ENCODE measurements around the gene SLC4A2.

SLC4A2 gene

DNA sequence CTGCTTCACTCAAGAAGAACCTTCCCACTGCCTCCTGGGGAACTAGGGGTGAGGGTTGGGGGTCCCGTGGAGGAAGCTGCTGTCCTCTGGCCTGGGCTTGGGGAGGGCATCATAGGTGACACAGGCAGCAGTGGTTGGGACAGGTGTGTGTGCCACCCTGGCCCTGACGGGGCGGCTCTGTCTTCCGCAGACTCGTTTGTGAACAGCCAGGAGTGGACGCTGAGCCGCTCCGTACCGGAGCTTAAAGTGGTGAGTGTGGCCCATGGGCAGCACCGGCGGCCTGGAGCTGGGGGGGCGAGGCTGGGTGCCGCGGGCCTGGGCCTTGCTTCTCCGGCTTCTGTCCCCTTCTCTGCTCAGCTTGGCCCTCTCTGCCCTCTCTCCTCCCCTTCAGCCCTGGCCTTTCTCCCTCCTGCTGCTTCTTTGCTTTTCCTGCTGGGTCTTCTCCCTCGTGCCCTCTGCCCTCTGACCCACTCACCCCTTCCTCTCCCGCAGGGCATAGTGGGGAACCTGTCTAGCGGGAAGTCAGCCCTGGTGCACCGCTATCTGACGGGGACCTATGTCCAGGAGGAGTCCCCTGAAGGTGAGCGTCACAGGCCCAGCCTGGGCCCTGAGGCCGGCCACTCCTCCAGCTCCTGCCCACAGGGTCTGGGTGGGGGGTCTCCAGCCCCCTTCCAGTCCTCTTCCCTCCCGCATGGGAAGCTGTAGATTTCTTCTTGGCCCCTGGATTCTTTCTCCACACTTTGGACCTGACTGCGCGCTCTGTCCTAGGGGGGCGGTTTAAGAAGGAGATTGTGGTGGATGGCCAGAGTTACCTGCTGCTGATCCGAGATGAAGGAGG, 57.4 kb downstream of the SLC4A2 start:
- no peak for DNase-seq (ENCODE audit: low read depth in 2 of 2)

DNA sequence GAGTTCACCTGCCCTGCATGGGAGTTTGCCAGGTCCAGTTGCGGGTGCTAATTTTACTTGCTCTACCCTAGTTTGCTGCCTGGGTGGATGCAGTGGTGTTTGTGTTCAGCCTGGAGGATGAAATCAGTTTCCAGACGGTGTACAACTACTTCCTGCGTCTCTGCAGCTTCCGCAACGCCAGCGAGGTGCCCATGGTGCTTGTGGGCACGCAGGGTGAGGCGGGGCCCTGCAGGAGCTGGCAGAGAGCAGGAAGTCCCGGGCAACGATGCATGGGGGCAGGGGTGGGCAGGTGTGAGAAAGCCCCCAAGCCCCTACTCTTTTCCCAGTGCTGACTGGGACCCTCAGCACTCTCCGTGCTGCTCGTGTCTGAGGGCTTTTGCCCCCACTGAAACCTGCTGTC, 58.2 kb downstream of the SLC4A2 start:
- DNase-seq (ENCODE audit: low read depth in 2 of 2), result no peak

DNA sequence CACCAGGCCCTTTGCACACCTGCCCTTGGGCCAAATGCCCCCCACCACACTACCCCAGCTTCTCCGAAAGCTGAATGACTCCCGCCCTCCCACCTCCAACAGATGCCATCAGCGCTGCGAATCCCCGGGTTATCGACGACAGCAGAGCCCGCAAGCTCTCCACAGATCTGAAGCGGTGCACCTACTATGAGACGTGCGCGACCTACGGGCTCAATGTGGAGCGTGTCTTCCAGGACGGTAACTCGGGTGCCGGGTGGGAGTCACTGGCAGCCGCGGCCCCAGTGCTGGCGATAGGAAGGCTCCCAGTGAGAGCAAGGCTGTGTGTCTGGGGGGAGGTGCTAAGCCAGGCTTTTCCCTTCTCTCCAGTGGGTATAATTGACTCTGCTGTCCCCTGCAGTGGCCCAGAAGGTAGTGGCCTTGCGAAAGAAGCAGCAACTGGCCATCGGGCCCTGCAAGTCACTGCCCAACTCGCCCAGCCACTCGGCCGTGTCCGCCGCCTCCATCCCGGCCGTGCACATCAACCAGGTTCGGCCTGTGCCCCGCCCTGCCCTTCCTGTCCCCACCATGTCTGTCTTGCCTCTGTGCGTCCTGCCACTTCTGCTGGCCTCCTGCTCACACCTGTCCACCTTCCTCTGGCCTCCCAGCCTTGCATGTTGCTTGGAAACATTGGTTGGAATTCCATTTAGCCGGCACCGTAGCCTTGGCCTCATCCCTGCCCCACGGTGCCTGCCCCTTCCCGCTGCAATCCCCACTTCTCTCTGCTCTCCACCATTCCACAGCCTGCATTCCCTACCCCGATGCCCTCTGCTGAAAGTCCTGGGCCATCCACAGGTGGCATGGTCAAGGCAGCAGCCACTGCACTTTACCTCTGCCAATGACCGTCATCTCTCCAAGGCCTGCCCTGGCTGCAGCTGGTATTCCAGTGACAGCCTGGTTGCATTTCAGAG, 59.0 kb downstream of the SLC4A2 start:
- DNase-seq (ENCODE audit: low read depth in 2 of 2), result no peak

DNA sequence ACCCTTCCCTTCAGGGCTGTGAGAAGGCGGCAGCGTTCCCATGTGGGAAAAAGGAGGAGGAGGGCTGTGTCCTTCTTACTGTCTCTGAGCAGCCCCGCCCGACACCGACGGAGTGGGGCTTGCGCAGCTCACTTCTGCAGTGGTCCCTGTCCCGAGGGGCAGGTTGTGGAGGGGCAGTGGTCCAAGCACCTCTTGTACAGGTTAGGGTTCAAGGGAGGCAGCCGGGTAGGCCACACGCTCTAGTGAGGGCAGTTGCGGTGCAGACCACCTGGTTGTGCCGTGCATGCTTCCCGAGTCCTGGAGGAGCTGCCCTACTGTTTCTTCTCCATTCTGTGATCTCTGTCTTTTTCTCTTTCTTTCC, 59.6 kb downstream of the SLC4A2 start:
- no peak for DNase-seq (ENCODE audit: low read depth in 2 of 2)

DNA sequence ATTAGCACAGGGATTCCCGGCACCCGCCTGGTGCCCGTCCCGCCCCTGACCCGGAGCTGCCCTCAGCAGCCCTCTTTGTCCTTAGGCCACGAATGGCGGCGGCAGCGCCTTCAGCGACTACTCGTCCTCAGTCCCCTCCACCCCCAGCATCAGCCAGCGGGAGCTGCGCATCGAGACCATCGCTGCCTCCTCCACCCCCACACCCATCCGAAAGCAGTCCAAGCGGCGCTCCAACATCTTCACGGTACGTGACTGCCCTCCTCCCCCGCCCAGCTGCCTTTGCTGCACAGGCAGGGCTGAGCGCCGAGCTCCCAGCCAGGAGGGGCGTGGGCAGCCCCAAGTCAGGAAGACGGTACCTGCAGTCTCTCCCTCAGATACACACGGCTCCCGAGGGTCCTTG, 60.5 kb downstream of the SLC4A2 start:
- no peak for DNase-seq (ENCODE audit: low read depth in 2 of 2)

DNA sequence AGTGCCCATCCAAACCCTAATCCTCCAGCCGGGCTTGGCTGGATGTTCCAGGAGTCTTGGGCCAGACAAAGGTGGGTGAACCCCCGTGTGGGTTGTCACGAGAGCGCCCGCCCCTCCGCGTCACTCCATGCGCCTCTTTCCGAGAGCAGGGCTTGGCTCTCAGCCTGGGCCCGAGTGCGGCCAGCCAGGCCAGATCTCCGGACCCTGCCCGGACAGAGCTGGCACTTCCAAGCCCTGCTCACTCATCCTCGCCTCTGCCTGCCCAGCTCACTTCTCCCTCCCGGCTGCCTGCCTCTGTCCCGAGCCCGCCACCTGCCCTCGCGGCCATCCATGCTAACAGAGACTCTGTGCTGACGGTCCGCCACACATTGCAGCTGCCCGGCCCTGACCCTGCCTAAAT, 61.5 kb downstream of the SLC4A2 start:
- no peak for DNase-seq (ENCODE audit: low read depth in 2 of 2)

DNA sequence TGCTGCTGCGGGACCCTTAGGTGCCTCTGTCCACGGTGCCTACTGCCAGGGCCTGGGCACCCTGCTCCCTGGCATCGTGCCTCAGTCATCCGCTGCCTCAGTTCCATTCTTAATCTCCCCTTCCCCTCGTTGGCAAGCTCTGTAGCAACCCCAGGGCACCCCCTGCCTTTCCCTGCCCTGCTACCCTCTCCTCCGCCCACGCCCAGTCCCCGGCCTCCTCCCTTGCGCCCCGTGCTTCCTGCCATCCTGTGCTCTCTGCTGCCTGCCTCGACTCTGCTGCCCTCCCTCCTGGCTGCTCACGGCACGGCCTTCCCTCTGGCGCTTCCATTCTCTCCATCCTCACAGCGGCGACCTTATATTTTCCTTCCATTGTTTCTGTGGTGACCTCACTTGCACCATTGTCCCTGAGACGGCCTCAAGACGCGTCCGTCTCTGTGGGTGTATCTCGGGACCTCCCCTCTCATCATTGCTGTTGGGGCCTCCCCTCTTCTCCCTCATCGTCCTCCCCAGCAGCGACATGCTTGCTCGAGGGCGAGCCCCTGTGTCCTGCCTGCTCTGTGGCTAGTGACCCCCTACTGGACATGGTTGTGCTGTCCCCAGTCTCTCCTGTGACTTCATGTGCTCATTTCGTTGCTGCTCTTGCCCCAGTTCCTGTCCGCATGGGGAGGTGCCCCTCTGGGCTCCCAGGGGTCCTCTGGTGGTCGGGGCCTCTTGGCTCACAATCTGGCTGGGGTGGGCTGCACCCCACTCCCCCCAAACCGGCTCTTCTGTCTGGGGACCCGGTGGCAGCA, 62.2 kb downstream of the SLC4A2 start:
- no peak for DNase-seq (ENCODE audit: low read depth in 2 of 2)

DNA sequence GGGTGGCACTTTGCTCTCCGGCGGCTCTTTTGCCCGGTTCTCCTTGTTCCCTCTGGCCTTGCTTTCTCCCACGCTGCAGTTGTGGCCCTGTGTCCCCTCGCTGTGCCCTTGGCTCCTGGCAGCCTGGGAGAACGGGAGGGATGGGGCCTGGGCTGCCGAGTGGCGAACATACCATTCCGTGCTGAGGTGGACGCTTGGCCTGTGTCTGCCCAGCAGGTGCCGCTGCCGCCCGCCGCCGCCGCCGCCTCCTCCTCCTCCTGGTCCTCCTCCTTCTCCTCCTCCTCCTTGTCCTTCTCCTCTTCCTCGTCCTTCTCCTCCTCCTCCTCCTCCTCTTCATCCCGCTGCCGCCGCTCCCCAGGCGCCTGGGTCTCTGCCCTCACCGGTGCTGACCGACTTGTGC, 62.9 kb downstream of the SLC4A2 start:
- no peak for DNase-seq (ENCODE audit: low read depth in 2 of 2)

DNA sequence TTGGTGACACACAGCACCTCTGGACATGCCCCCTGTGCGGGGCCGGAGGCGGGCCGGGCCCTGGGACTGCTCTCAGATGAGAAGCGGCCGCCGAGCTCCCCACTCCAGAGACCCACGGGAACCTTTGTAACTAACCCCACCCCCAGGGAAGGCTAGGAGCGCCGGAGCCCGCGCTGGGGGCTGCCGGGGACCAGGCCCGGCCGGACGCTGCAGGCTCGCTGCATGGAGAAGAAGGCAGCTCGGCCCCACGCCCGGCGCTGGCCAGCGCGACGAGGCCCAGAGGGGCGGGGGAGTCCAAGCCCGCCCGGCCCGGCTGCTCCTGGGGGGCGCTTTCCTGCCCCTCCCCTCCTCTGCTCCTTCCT, 63.4 kb downstream of the SLC4A2 start:
- no peak for DNase-seq (ENCODE audit: low read depth in 2 of 2)

DNA sequence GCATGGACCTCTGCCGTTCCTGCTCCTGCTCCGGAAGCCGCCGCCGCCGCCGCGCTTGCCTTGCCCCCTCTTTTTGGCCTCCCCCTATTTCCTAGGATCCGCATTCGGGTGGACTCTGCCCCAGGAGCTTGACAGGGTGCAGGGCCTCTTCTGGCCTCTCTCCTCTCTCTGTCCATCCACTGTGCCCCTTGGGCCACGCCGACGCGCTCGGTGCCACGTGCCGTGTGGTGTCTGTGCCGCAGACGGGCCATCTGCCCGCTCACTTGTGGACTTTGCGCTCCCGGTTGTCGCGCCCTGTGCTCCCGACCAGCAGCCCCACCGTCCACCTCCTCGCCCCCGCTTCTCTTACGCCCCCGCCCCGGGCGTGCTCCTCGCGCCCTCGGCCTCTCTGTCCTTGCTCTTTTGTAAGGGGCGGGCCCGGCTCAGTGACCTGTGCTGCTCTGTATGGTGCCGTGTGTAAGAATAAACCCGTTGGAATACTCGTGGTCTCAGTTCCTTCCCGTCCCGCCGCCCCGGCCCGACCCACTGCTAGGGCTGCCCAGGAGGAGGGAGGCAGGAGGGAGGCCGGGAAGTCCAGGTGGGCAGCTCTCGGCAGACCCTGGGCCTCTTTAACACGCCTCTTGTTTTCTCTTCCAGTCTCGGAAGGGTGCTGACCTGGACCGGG, 63.9 kb downstream of the SLC4A2 start:
- DNase-seq (ENCODE audit: low read depth in 2 of 2), result no peak

DNA sequence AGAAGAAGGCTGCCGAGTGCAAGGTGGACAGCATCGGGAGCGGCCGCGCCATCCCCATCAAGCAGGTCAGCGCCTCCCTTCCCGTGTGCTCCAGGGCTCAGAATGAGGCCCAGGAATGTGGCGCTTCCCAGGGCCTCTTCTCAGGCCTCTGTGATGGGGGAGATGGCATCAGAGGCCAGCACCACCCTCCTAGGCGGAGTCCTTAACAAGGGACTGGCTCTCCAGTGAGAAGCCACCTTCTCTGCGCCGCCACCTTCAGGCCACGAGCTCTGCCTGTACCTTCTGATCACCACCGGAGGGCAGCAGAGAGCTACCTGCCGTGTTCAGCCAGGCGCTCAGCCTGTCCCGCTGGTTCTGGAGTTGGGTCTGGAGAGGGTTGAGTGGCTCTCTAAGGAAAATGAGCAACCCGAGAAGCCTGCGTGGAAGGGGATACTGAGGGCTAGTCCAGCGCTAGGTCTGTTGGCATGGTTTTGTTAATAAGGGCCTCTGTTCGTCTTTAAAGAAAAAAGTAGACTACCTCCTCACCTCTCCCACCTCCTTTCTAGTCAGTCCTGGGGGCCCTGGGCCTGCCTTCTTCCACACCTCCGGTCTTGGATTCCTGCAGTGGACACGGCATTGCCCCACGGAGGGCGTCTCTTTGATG, 64.6 kb downstream of the SLC4A2 start:
- DNase-seq (ENCODE audit: low read depth in 2 of 2), result peak; percentile 66 to 79

DNA sequence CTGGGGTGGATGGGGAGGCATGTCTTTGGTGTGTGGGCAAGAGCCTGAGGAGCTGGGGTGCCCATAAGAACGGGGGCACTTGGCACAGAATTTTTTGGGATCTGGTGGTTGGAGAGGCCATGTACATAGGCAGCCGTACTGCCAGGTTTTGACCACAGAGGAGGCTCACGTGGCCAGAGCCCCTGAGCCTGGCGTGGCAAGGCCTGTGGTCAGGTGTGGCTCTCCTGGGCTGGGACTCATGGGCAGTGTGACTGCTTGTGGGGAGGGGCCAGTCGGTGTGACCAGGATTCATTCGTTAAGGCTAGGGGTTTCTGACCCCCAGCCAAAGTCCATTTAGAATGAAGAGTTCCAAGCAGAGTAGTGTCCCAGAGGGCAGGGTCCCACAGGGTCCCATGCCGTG, 65.1 kb downstream of the SLC4A2 start:
- no peak for DNase-seq (ENCODE audit: low read depth in 2 of 2)

DNA sequence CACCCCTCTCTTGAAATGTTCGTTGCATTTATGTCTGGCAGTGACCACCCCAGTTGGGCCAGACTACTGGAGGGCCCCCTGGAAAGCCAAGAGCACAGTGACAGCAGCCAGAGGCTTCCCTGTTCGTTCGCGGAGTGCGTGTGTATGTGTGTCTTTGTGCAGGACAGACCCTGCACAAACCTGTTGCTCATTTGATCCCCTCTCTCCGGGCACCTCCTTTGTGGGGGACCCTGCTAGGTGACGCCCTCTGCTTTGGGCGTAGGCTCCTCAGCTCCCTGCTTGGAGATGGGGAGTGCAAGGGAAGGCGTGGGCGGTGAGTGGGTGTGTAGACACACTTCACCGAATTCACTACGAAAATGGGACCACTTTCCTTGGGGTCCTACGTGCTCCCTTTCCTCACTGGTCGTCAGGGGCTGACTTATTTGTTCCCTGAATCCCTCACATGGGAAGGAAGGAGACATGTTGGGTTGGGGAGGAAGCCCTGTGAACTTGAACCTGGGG, 65.6 kb downstream of the SLC4A2 start:
- no peak for DNase-seq (ENCODE audit: low read depth in 2 of 2)

DNA sequence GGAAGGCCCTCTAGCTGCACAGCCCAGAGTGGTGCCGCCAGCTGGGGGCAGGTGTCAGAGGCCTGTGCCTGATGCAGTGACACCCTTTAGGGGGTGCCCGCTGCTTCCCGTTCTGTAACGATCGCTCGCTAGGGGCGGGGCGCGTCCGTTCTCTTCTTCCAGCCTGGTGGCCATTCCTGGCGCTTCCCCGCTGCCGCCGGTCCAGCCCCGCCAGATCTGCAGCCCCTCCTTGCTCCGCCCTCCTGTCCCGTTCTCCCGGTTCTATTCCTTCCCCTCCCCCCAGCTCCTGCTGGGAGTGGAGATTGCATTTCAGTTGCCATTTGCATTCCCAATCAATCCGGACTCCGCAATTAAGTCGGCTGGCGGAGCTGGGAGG, 66.1 kb downstream of the SLC4A2 start:
- DNase-seq (ENCODE audit: low read depth in 2 of 2), result no peak

DNA sequence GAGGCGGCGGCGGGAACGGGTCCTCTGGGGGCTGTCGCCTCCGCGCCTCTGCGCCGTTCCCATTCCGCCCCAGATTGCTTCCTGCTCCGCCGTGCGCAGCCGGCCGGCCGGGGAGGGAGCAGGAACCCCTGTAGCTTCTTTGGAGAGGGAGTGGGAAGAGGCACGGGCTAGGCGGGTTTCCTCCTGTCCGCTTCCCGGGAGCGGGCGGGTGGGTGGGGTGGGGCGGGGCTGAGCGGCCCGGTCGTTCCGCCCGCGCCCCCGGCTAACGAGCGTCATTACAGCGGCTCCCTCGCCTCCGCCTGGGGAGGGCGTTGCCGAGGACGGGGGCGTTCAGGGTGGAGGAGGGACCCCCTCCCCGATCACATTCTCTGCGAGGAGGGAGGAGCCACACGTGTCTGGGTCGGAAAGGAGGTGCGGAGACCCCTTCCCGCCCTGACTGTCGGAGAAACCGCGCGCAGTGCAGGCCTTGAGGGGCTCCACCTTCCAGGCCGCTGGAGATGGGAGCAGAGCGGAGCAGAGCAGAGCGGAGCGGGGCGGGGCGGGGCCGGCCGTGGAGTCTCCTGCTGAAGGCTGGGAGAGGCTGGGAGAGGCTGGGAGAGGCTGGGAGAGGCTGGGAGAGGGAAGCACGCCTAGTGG, 66.6 kb downstream of the SLC4A2 start:
- no peak for DNase-seq (ENCODE audit: low read depth in 2 of 2)

Data from stimulated activated CD4-positive, alpha-beta T cell treated with anti-CD3 and anti-CD28 coated beads, Interleukin-12 subunit alpha, Interleukin-12 subunit beta, amount 100 ng/mL, for 24 hours (primary cell).